GM18498 (cell line): ENCODE data around the gene PLEKHA8.

ENCODE experiments used
- ATAC-seq: cut with Tn5 transposase; IDR thresholded peaks from one replicate; pipeline ENCODE4 v1.9.1; 2021; ENCODE audit warnings: mild to moderate bottlenecking, moderate library complexity; ENCODE audit not compliant: unreplicated experiment

Gene PLEKHA8

GRCh38 chr7:30142710-30143109 lies 114.5 kb downstream of the PLEKHA8 start:
- ATAC-seq, result no peak

- ATAC-seq, result no peak
These were observed 115.6 kb downstream of the PLEKHA8 start for GRCh38 chr7:30143748-30144251.

- no peak for ATAC-seq
These were observed 116.6 kb downstream of the PLEKHA8 start for GRCh38 chr7:30144657-30145306.

- no peak for ATAC-seq
These were observed 117.3 kb downstream of the PLEKHA8 start for GRCh38 chr7:30145426-30145970.

- no peak for ATAC-seq
These were observed 118.0 kb downstream of the PLEKHA8 start for GRCh38 chr7:30146127-30146612.

- no peak for ATAC-seq
These were observed 119.0 kb downstream of the PLEKHA8 start for GRCh38 chr7:30147223-30147622.

- ATAC-seq, result no peak
These were observed 119.6 kb downstream of the PLEKHA8 start for GRCh38 chr7:30147785-30148184.

- ATAC-seq, result no peak
These were observed 120.2 kb downstream of the PLEKHA8 start for GRCh38 chr7:30148426-30148825.

- ATAC-seq, result no peak
These were observed 120.8 kb downstream of the PLEKHA8 start for GRCh38 chr7:30148951-30149459.

- ATAC-seq, result no peak
These were observed 121.5 kb downstream of the PLEKHA8 start for GRCh38 chr7:30149640-30150272.

GRCh38 chr7:30150711-30151110 lies 122.5 kb downstream of the PLEKHA8 start:
- ATAC-seq, result no peak

GRCh38 chr7:30154111-30154587 lies 125.9 kb downstream of the PLEKHA8 start:
- no peak for ATAC-seq

GRCh38 chr7:30155481-30155880 lies 127.3 kb downstream of the PLEKHA8 start:
- ATAC-seq, result no peak

GRCh38 chr7:30157204-30157603 lies 129.0 kb downstream of the PLEKHA8 start:
- no peak for ATAC-seq

- no peak for ATAC-seq
These were observed 131.0 kb downstream of the PLEKHA8 start for GRCh38 chr7:30159163-30159562.

GRCh38 chr7:30159698-30160143 lies 131.5 kb downstream of the PLEKHA8 start:
- ATAC-seq, result no peak

- ATAC-seq, result no peak
These were observed 132.1 kb downstream of the PLEKHA8 start for GRCh38 chr7:30160329-30160728.

GRCh38 chr7:30162133-30162532 lies 133.9 kb downstream of the PLEKHA8 start:
- ATAC-seq, result no peak

- ATAC-seq, result no peak
These were observed 134.5 kb downstream of the PLEKHA8 start for GRCh38 chr7:30162622-30163124.

GRCh38 chr7:30163231-30163894 lies 135.2 kb downstream of the PLEKHA8 start:
- peak; percentile 56 for ATAC-seq

- ATAC-seq, result no peak
These were observed 136.4 kb downstream of the PLEKHA8 start for GRCh38 chr7:30164567-30164966.
